ENCODE data around the gene NKX1-1.

Gene NKX1-1

GRCh38 chr4:1416948-1417260 is 10.7 kb upstream of the NKX1-1 start:
- DNase-seq (ENCODE audit: low read depth), result no peak

- DNase-seq (ENCODE audit: low read depth), result no peak
Measured at GRCh38 chr4:1416051-1416947, 10.1 kb upstream of the NKX1-1 start.

GRCh38 chr4:1415681-1415981 is 9.4 kb upstream of the NKX1-1 start:
- no peak for DNase-seq (ENCODE audit: low read depth)

GRCh38 chr4:1414831-1415680 is 8.8 kb upstream of the NKX1-1 start:
- DNase-seq (ENCODE audit: low read depth), result no peak

GRCh38 chr4:1413687-1414479 is 7.6 kb upstream of the NKX1-1 start:
- DNase-seq (ENCODE audit: low read depth), result no peak

- DNase-seq (ENCODE audit: low read depth), result no peak
Measured at GRCh38 chr4:1413204-1413663, 7.0 kb upstream of the NKX1-1 start.

GRCh38 chr4:1412376-1413203 is 6.3 kb upstream of the NKX1-1 start:
- DNase-seq (ENCODE audit: low read depth), result no peak

GRCh38 chr4:1411436-1412375 is 5.5 kb upstream of the NKX1-1 start:
- DNase-seq (ENCODE audit: low read depth), result no peak

GRCh38 chr4:1410491-1411325 is 4.5 kb upstream of the NKX1-1 start:
- DNase-seq (ENCODE audit: low read depth), result peak; percentile 20

GRCh38 chr4:1409491-1410425 is 3.5 kb upstream of the NKX1-1 start:
- no peak for DNase-seq (ENCODE audit: low read depth)

- no peak for DNase-seq (ENCODE audit: low read depth)
Measured at GRCh38 chr4:1409079-1409478, 2.8 kb upstream of the NKX1-1 start.

- DNase-seq (ENCODE audit: low read depth), result no peak
Measured at GRCh38 chr4:1408418-1408817, 2.2 kb upstream of the NKX1-1 start.

- DNase-seq (ENCODE audit: low read depth), result no peak
Measured at GRCh38 chr4:1407657-1408333, 1.6 kb upstream of the NKX1-1 start.

- DNase-seq (ENCODE audit: low read depth), result no peak
Measured at GRCh38 chr4:1406981-1407656, 877 bp upstream of the NKX1-1 start.

- no peak for DNase-seq (ENCODE audit: low read depth)
Measured at GRCh38 chr4:1405636-1406393, 427 bp downstream of the NKX1-1 start.

GRCh38 chr4:1405254-1405635 is 997 bp downstream of the NKX1-1 start:
- DNase-seq (ENCODE audit: low read depth), result no peak

Data from activated T-cell treated with anti-CD3 and anti-CD28 coated beads for 24 hours (primary cell).